Motor neuron (in vitro differentiated cells): Measurements from ENCODE around the gene ATL2. TPM values are rescaled to one million over a fixed set of nuclear protein-coding genes. Genes with fewer than 3 reads are reported as not detected.

Source experiments
- ATAC-seq, 8 experiments: fragments of 200-7000 bp; cut with Tn5 transposase; replicated peaks in 6 of 8; 2 replicates each; pipeline ENCODE4 v1.8.0; 2021; ENCODE audit warnings: mild to moderate bottlenecking in 8 of 8, moderate library complexity in 8 of 8
- H3K27ac ChIP-seq, 2 donors: fragments of 250-450 bp; sonication (Bioruptor Pico); 2 replicates each; pipeline ENCODE4 v1.9.0; 2021; ENCODE audit warnings: antibody characterized with exemption in 2 of 2, mild to moderate bottlenecking in 2 of 2, moderate library complexity in 1 of 2
- H3K4me1 ChIP-seq, 2 donors: fragments of 250-450 bp; sonication (Bioruptor Pico); replicated peaks in 1 of 2; 2 replicates each; pipeline ENCODE4 v1.6.1; 2021; ENCODE audit warnings: antibody characterized with exemption in 2 of 2, mild to moderate bottlenecking in 2 of 2, moderate library complexity in 1 of 2
- H3K4me3 ChIP-seq, 5 donors: fragments of 250-450 bp; sonication (Bioruptor Pico); 2 replicates each; pipeline ENCODE4 v1.9.0; 2021; ENCODE audit warnings: antibody characterized with exemption in 5 of 5, mild to moderate bottlenecking in 5 of 5, moderate library complexity in 4 of 5
- WGBS, 10 experiments: fragments of 450-650 bp; shearing (Covaris generic); methylation state at CpG; one replicate each; pipeline ENCODE4 v1.0.0; 2022; 5-methylcytosine and 5-hydroxymethylcytosine counted together
- in situ Hi-C, 9 experiments: fragments of 400-800 bp; cut with MboI; loops; one replicate each; pipeline ENCODE4 v1.15.0; 2021; ENCODE audit warnings: low sequenced_read_pairs in 9 of 9, low pct_unique_long_range_greater_than_20kb in 2 of 9; ENCODE audit not compliant: unreplicated experiment in 9 of 9
- total RNA-seq, 8 experiments: library from RNA; unstranded; fragments of 300-600 nt; gene quantifications; 2 replicates each; pipeline versions ENCODE4 v1.2.3 to v1.2.4, GENCODE V29; 2022

The ATL2 gene
- total RNA-seq, 8 experiments from 2014 or later, result 21.7 to 76.5 (median 49.1) TPM

DNA sequence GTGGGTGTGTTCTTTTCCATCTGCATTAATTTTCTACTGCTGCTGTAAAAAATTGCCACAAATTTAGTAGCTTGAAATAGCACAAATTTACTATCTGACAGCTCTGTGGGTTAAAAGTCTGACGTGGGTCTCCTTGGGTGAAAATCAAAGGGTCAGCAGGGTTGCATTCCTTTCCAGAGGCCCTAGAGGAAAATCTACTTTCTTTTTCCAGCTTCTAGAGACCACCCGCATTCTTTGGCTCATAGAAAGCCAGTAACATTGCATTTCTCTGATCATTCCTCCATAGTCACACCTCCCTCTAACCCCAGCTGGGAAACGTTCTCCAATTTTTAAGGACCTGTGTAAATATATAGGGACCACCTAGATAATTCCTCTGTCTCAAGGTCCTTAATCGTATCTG lies 128.8 kb downstream of the ATL2 start:
- Histone ChIP-seq H3K4me3 (no peak overlapping the region), H3K4me1 (no peaks in the 10 kb centered on the region), H3K27ac (no peak overlapping the region)
- no peak for ATAC-seq
- 55 to 87% (median 76%) methylated on average over 1 to 4 of the region's 4 CpGs; no CpG with 5 or more reads in 1 of the 10 experiments for WGBS, 10 experiments
- in situ Hi-C loops, result no loop called here

DNA sequence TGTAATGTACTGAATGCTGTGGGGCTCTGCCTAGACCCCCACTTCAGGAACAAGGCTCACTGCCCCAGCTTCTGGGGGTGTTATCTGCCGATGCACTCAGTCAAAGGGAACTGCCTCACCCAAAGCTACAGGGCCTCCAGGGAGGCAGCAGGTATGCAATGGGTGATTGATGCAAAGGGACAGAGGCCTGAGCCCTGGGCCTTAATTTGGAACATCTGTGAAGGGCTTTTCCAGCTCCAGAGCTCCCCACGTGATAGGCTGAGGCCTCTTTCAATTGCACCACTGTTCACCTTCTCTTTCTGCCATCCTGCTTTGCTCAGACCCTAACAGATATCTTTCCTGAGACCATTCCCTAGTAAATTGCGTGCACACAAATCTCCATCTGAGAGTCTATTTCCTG lies 131.0 kb downstream of the ATL2 start:
- in situ Hi-C loops, result no loop called here
- no peak overlapping the region for H3K27ac ChIP-seq
- ATAC-seq, result no peak
- no peak overlapping the region for H3K4me3 ChIP-seq
- H3K4me1 ChIP-seq, result no peaks in the 10 kb centered on the region
- WGBS, 10 experiments, result 50 to 100% (median 84%) methylated on average over 1 to 3 of the region's 3 CpGs; no CpG with 5 or more reads in 1 of the 10 experiments

DNA sequence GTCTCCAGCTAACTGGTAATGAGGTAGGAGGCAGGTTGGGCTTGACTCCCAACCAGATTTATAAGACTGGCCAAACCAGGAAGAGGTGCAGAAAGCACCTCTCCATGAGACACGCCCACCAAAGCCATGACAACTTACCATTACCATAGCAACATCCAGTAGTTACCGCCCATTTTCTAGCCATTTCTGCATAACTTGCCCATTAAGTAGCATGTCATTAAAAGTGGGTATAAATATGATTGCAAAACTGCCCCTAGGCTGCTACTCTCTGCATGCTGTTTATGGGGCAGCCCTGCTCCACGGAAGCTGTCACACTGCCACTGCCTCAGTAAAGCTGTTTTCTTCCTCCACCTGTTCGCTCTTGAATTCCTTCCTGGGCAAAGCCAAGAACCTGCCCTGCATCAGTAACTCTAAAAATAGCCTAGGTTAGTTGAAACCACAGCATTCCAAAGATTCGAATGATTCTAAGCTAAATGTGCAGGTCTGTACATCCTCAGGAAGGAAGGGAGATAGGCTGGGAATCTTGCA lies 131.9 kb downstream of the ATL2 start:
- Histone ChIP-seq H3K27ac (no peak overlapping the region), H3K4me1 (no peaks in the 10 kb centered on the region), H3K4me3 (no peak overlapping the region)
- in situ Hi-C loops, result no loop called here
- peak in 3 of 8 experiments; percentile 93 to 98 (median 97) for ATAC-seq
- WGBS, 10 experiments, result 20 to 100% (median 80%) methylated on average over 1 to 4 of the region's 5 CpGs

DNA sequence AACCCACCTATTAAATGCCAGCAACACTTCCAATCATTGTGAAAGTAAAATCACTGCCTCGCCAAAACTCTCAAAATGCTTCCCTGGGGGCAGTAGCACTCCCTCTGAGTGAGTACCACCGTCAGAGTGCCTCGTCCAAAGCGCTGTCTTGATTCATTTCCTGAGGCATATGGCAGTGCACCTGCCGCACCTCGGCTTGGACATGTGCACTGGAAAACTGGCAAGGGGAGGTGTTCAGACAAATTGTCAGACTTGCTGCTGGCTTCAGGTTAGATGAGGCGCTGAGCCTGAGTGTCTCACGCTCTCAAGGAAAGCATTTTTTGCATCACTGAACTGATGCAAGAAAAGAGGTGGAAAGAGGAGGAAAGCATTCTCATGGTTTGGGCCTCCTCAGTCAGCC lies 132.8 kb downstream of the ATL2 start:
- WGBS, 10 experiments, result 70 to 100% (median 90%) methylated on average over 1 to 8 of the region's 8 CpGs; no CpG with 5 or more reads in 4 of the 10 experiments
- Histone ChIP-seq H3K4me1 (no peaks in the 10 kb centered on the region), H3K4me3 (no peak overlapping the region), H3K27ac (no peak overlapping the region)
- ATAC-seq, result no peak
- in situ Hi-C loops, result no loop called here

Other genes with a start within 250 kb of the ATL2 start
- 10 to 100 TPM; 28.2 to 71.5 (median 46.2) TPM for gene HNRNPLL, start 225.7 kb upstream of the ATL2 start, total RNA-seq